GM12892 (cell line): ENCODE data around the gene DGKQ.

Source experiments
- POLR2A ChIP-seq: IDR thresholded peaks from 2 replicates; pipeline ENCODE4 v1.6.1; 2011; ENCODE audit warnings: low read depth, low read length, control low read depth
- POLR2AphosphoS5 ChIP-seq: IDR thresholded peaks from 2 replicates; pipeline ENCODE4 v1.6.1; 2011; ENCODE audit warnings: low read depth, low read length, control low read depth
- TAF1 ChIP-seq: IDR thresholded peaks from 2 replicates; pipeline ENCODE4 v1.6.1; 2011; ENCODE audit warnings: low read depth, mild to moderate bottlenecking, control low read depth, low read length, borderline replicate concordance

GRCh38 chr4:989722-990471, 16.5 kb upstream of the DGKQ start:
- TF ChIP-seq POLR2A (no peak), POLR2AphosphoS5 (no peak), TAF1 (no peak)
